Right atrium auricular region (tissue), 2 donors: ENCODE data around the gene FSTL1. TPM values are rescaled to one million over a fixed set of nuclear protein-coding genes. Genes with fewer than 3 reads are reported as not detected.

Experiments
- DNase-seq: peaks from one replicate; pipeline ENCODE4 v3.0.0-alpha.2; 2019; ENCODE audit warnings: low spot score
- H3K27ac ChIP-seq, 2 donors: fragments of 200-600 bp; sonication (generic); 1 replicate in 1 of 2; 2 replicates in 1 of 2; pipeline ENCODE4 v1.5.1; 2016 to 2019
- H3K27me3 ChIP-seq, 2 donors: fragments of 200-600 bp; sonication (generic); one replicate each; pipeline versions ENCODE4 v1.5.1 to v1.6.0; 2017 to 2019
- H3K36me3 ChIP-seq: fragments of 200-600 bp; sonication (generic); one replicate; pipeline ENCODE4 v1.5.1; 2016
- H3K4me1 ChIP-seq, 2 donors: fragments of 200-600 bp; sonication (generic); one replicate each; pipeline versions ENCODE4 v1.5.1 to v1.6.0; 2017 to 2019
- H3K4me3 ChIP-seq, 2 donors: fragments of 200-600 bp; sonication (generic); 1 replicate in 1 of 2; 2 replicates in 1 of 2; pipeline ENCODE4 v1.5.1; 2017 to 2019; ENCODE audit warnings: mild to moderate bottlenecking in 1 of 2, moderate library complexity in 1 of 2
- H3K9me3 ChIP-seq, 2 donors: fragments of 200-600 bp; sonication (generic); one replicate each; pipeline ENCODE4 v1.5.1; 2019
- total RNA-seq, 2 donors: library from RNA; depleted of rRNA; stranded (reverse); fragments of >200 nt; gene quantifications; one replicate each; pipeline ENCODE4 v1.1.0, GENCODE V29; 2016
- TF ChIP-seq, protein P1 (sequence below), 2 donors: fragments of 200-600 bp; sonication (generic); IDR thresholded peaks; one replicate each; pipeline ENCODE4 v1.5.1; 2019; ENCODE audit warnings: antibody characterized with exemption in 2 of 2

Gene FSTL1
- total RNA-seq, 2 donors from 2014 or later = 327 to 380 TPM

DNA sequence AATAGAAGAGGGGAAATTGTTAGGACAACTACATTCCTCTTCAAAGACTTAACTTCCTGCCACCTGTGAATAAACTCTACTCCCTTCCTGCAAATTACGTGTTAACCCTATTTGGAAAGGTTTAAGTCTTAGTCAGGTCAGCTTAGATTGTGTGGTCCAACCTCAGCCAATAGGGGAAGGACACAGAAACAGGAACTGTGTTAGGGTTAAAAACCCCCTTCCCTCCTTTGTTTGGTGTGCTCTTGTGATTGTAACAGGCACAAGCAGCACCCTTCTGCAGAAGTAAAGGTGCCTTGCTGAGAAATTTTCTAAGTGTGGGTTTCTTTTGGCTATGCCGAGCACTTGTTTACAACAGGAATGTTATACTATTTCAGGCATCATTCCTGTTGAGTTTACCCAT is 45.0 kb upstream of the FSTL1 start:
- H3K9me3 ChIP-seq = no peaks in the 10 kb centered on the region
- H3K36me3 ChIP-seq = no peaks in the 10 kb centered on the region
- no peaks in the 10 kb centered on the region for H3K27me3 ChIP-seq
- TF ChIP-seq, protein P1, sequence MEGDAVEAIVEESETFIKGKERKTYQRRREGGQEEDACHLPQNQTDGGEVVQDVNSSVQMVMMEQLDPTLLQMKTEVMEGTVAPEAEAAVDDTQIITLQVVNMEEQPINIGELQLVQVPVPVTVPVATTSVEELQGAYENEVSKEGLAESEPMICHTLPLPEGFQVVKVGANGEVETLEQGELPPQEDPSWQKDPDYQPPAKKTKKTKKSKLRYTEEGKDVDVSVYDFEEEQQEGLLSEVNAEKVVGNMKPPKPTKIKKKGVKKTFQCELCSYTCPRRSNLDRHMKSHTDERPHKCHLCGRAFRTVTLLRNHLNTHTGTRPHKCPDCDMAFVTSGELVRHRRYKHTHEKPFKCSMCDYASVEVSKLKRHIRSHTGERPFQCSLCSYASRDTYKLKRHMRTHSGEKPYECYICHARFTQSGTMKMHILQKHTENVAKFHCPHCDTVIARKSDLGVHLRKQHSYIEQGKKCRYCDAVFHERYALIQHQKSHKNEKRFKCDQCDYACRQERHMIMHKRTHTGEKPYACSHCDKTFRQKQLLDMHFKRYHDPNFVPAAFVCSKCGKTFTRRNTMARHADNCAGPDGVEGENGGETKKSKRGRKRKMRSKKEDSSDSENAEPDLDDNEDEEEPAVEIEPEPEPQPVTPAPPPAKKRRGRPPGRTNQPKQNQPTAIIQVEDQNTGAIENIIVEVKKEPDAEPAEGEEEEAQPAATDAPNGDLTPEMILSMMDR (IDR thresholded peaks at IDR 0.05) = no peak
- no peak for DNase-seq
- peaks cover 0 to 22% of the 10 kb centered on the region in 2 donors for H3K4me1 ChIP-seq
- H3K4me3 ChIP-seq = no peak overlapping the region
- H3K27ac ChIP-seq = peak overlapping the region; percentile 31 to 65

DNA sequence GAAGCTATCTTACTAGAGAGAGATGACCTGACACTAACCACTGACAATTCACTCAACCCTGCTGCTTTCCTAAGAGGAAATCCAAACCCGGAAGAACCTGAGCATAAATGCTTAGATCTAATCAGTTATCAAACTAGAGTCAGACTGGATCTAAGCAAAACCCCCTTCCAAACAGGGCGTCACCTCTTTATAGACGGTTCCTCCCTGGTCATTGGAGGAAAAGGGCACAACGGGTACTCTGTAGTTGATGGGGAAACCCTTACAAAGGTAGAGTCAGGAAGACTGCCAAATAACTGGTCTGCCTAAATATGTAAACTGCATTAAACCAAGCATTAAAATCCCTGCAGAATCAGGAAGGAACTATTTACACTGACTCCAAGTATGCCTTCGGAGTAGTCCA is 41.3 kb upstream of the FSTL1 start:
- TF ChIP-seq, protein P1 (IDR thresholded peaks at IDR 0.05) = no peak
- H3K9me3 ChIP-seq = no peaks in the 10 kb centered on the region
- H3K4me1 ChIP-seq = peaks cover 0 to 3% of the 10 kb centered on the region in 2 donors
- H3K4me3 ChIP-seq = no peak overlapping the region
- H3K27me3 ChIP-seq = no peaks in the 10 kb centered on the region
- H3K36me3 ChIP-seq = no peaks in the 10 kb centered on the region
- no peak overlapping the region for H3K27ac ChIP-seq
- no peak for DNase-seq

DNA sequence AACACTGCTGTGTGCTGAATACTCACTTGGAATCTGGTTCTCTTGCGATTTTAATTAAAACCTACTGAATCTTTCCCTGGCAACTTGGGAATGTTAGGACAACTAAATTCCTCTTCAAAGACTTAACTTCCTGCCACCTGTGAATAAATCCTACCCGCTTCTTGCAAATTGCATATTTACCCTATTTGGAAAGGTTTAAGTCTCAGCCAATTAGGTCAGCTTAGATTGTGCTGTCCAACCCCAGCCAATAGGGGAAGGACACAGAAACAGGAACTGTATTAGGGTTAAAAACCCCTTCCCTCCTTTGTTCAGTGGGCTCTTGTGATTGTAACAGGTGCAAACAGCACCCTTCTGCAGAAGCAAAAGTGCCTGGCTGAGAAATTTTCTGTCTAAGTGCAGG is 38.6 kb upstream of the FSTL1 start:
- H3K4me3 ChIP-seq = no peak overlapping the region
- H3K27me3 ChIP-seq = no peaks in the 10 kb centered on the region
- H3K9me3 ChIP-seq = no peaks in the 10 kb centered on the region
- DNase-seq = no peak
- TF ChIP-seq, protein P1 (IDR thresholded peaks at IDR 0.05) = no peak
- H3K4me1 ChIP-seq = no peaks in the 10 kb centered on the region
- no peaks in the 10 kb centered on the region for H3K36me3 ChIP-seq
- no peak overlapping the region for H3K27ac ChIP-seq

DNA sequence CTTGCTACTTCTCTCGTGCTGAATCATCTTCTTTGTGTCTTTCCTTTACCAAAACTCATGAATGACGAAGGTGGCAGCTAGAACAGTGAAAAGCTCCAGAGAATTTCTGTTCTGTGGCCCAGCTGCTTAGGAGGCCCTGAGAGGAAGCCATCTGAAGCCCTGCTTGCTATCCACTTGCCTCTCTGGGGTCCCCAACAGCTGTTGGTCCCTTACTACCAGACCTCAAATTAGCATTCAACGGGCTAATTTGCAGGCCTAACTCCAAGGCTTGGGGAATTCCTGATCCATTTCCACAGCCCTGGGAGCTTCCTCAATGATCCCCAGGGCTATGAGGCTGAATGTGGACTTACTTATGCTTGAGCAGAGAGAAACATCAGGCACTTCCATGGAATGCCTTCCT is 37.5 kb upstream of the FSTL1 start:
- Histone ChIP-seq H3K27ac (peak overlapping the region; percentile 32 to 74), H3K9me3 (no peaks in the 10 kb centered on the region), H3K4me1 (no peaks in the 10 kb centered on the region), H3K36me3 (no peaks in the 10 kb centered on the region), H3K27me3 (no peaks in the 10 kb centered on the region), H3K4me3 (no peak overlapping the region)
- DNase-seq = no peak
- TF ChIP-seq, protein P1 (IDR thresholded peaks at IDR 0.05) = no peak

DNA sequence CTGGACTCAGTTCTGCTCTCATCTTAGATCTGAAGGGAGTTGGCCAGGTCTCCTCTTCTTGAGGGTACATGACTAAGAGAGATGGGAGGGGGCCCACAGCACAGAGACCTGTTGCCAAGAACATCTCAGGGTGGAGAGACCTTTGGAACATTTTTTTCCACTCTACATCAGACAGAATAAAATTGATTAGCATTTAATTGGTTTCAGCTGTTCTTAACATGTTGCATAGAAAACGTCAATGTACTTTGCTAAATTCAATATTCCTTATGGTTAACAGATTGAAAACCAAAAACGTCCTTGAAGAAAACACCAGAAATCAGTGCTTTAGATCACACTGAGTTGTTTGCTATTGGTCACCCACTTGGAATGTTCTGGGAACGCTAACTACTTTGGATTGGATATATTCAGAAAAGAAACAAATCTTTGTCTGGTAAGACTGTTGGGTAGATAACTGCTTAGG is 36.4 kb upstream of the FSTL1 start:
- Histone ChIP-seq H3K9me3 (no peaks in the 10 kb centered on the region), H3K27ac (peak overlapping the region; percentile 32 to 74), H3K4me3 (no peak overlapping the region), H3K36me3 (no peaks in the 10 kb centered on the region), H3K27me3 (no peaks in the 10 kb centered on the region), H3K4me1 (no peaks in the 10 kb centered on the region)
- TF ChIP-seq, protein P1 (IDR thresholded peaks at IDR 0.05) = no peak
- no peak for DNase-seq

DNA sequence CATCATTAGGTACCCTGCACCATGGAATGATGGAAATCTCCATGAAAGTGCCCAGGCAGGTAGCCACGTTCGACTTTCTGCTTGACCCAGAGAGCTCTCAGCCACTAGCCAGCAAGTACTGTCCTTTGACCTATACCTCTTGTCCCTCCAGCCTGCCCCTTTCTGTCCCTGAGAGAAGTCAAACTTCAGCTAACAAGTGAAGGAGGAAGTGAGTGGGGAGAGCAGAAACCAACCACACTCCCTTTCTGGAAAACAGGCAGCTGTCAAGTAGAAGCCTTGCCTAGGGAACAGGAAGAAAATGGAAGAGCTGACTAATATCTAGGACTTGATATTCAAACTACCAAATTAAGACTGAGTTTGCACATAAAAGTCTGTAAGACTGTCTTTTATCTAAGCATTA is 30.3 kb upstream of the FSTL1 start:
- H3K9me3 ChIP-seq = no peaks in the 10 kb centered on the region
- H3K36me3 ChIP-seq = no peaks in the 10 kb centered on the region
- no peak for DNase-seq
- H3K4me1 ChIP-seq = no peaks in the 10 kb centered on the region
- no peaks in the 10 kb centered on the region for H3K27me3 ChIP-seq
- TF ChIP-seq, protein P1 (IDR thresholded peaks at IDR 0.05) = no peak
- no peak overlapping the region for H3K27ac ChIP-seq
- H3K4me3 ChIP-seq = no peak overlapping the region
